Left colon (tissue), 2 donors: ENCODE data around the gene MAP3K21. TPM values are rescaled to one million over a fixed set of nuclear protein-coding genes. Genes with fewer than 3 reads are reported as not detected.

ENCODE experiments used
- ATAC-seq: fragments of 200-7000 bp; cut with Tn5 transposase; one replicate; pipeline ENCODE4 v1.9.1; 2020; ENCODE audit warnings: mild to moderate bottlenecking, moderate library complexity
- DNase-seq, 2 donors: peaks; one replicate each; pipeline ENCODE4 v3.0.0-alpha.2; 2020
- intact Hi-C, 2 donors: fragments of 100-400 bp; cut with DNase I in 1 of 2; cut with micrococcal nuclease in 1 of 2; formaldehyde crosslinking; loops; one replicate each; pipeline versions ENCODE4 v1.11.2 to v1.14.0; 2022; cut with DNase I, micrococcal nuclease
- total RNA-seq, 2 donors: library from RNA; stranded (reverse); fragmentation: NEBNext Ultra II Directional; extraction: Animal tissue kit (Norgen Biotek cat#: 25700); gene quantifications; one replicate each; pipeline ENCODE4 v1.2.1, GENCODE V29; 2021
- donor health status: DM: no; HTN: no; CAD: no.
- donor health status: DM: yes; HTN: yes; CAD: no.

Gene MAP3K21
- total RNA-seq, 2 donors from 2014 or later, result 16.3 to 18.1 TPM

GRCh38 chr1:233319272-233319671 is 8.3 kb upstream of the MAP3K21 start:
- intact Hi-C loops, result no loop called here
- ATAC-seq, result no peak
- no peak for DNase-seq

GRCh38 chr1:233320023-233320422 is 7.5 kb upstream of the MAP3K21 start:
- DNase-seq (no peak), ATAC-seq (no peak)
- intact Hi-C loops, result no loop called here

- ATAC-seq, result no peak
- no peak for DNase-seq
These were observed 3.8 kb upstream of the MAP3K21 start for GRCh38 chr1:233323718-233324117.

GRCh38 chr1:233326319-233326718 is 1.2 kb upstream of the MAP3K21 start:
- DNase-seq (no peak), ATAC-seq (no peak)
- intact Hi-C loops, result no loop called here

More at GRCh38 chr1:233323718-233324117, 3.8 kb upstream of the MAP3K21 start:
- intact Hi-C loops, result no loop called here

- intact Hi-C loops, result no loop called here
- DNase-seq (peak; percentile 98), ATAC-seq (peak; percentile 88)
These were observed 493 bp upstream of the MAP3K21 start for GRCh38 chr1:233326811-233327650.

GRCh38 chr1:233328142-233328921 is 808 bp downstream of the MAP3K21 start:
- intact Hi-C loops, result no loop called here
- ATAC-seq, result peak; percentile 28
- DNase-seq, result peak; percentile 37 to 53

GRCh38 chr1:233331676-233332519 is 4.4 kb downstream of the MAP3K21 start:
- intact Hi-C loops, result no loop called here
- DNase-seq (no peak), ATAC-seq (no peak)

GRCh38 chr1:233333086-233333485 is 5.6 kb downstream of the MAP3K21 start:
- ATAC-seq (no peak), DNase-seq (no peak)
- intact Hi-C loops, result no loop called here

- no peak for DNase-seq
- intact Hi-C loops, result no loop called here
These were observed 6.6 kb downstream of the MAP3K21 start for GRCh38 chr1:233334092-233334491.

GRCh38 chr1:233336554-233337456 is 9.3 kb downstream of the MAP3K21 start:
- DNase-seq, result no peak
- no peak for ATAC-seq
- intact Hi-C loops, result no loop called here

More at GRCh38 chr1:233334092-233334491, 6.6 kb downstream of the MAP3K21 start:
- peak; percentile 43 for ATAC-seq

- DNase-seq, result peak; percentile 28 to 39
- intact Hi-C loops, result no loop called here
- peak; percentile 82 for ATAC-seq
These were observed 10.0 kb downstream of the MAP3K21 start for GRCh38 chr1:233337505-233337904.

GRCh38 chr1:233338102-233338501 is 10.6 kb downstream of the MAP3K21 start:
- DNase-seq (no peak), ATAC-seq (no peak)
- intact Hi-C loops, result no loop called here

- DNase-seq, result no peak
- intact Hi-C loops, result no loop called here
- ATAC-seq, result peak; percentile 40
These were observed 12.6 kb downstream of the MAP3K21 start for GRCh38 chr1:233340031-233340555.

- ATAC-seq (no peak), DNase-seq (peak in 1 of 2 donors; percentile 17)
- intact Hi-C loops, result no loop called here
These were observed 13.5 kb downstream of the MAP3K21 start for GRCh38 chr1:233340966-233341516.

- intact Hi-C loops, result no loop called here
- ATAC-seq, result no peak
- DNase-seq, result no peak
These were observed 14.6 kb downstream of the MAP3K21 start for GRCh38 chr1:233342086-233342485.

- ATAC-seq (peak; percentile 98), DNase-seq (peak; percentile 40 to 71)
- intact Hi-C loops, result no loop called here
These were observed 15.7 kb downstream of the MAP3K21 start for GRCh38 chr1:233343262-233343661.

- intact Hi-C loops, result no loop called here
These were observed 19.8 kb downstream of the MAP3K21 start for GRCh38 chr1:233347338-233347737.

GRCh38 chr1:233349137-233349536 is 21.6 kb downstream of the MAP3K21 start:
- intact Hi-C loops, result no loop called here

More at GRCh38 chr1:233347338-233347737, 19.8 kb downstream of the MAP3K21 start:
- ATAC-seq (no peak), DNase-seq (no peak)

More at GRCh38 chr1:233349137-233349536, 21.6 kb downstream of the MAP3K21 start:
- no peak for DNase-seq
- no peak for ATAC-seq
